PC-9 (cell line): ENCODE data around the gene AIFM2. TPM values are rescaled to one million over a fixed set of nuclear protein-coding genes. Genes with fewer than 3 reads are reported as not detected.

Experiments used
- BruUV-seq: library from RNA; stranded (reverse); fragments of 400-500 nt; replicated peaks from 2 replicates; lab custom pipeline; 2021; lab: Mats Ljungman, UMichigan
- CTCF ChIA-PET: fragments of 300-600 bp; sonication (Branson Sonifier 250); formaldehyde crosslinking; loops from one replicate; lab custom pipeline; 2022; ENCODE audit warnings: antibody characterized with exemption; lab: Charles Lee
- POLR2A ChIA-PET: fragments of 300-600 bp; sonication (Branson Sonifier 250); formaldehyde crosslinking; loops from one replicate; lab custom pipeline; 2022; ENCODE audit warnings: antibody characterized with exemption; ENCODE audit not compliant: unreplicated experiment; lab: Charles Lee
- DNase-seq, 2 experiments: peaks; one replicate each; pipeline versions ENCODE4 v3.0.0 to v3.0.0-alpha.2; 2015 to 2022; ENCODE audit warnings: mixed read lengths in 1 of 2
- H2AFZ ChIP-seq: fragments of 200-600 bp; sonication (generic); 2 replicates; pipeline ENCODE4 v1.8.1; 2017; ENCODE audit warnings: antibody characterized with exemption
- H3F3A ChIP-seq: fragments of 200-600 bp; sonication (generic); 2 replicates; pipeline ENCODE4 v1.8.1; 2017; ENCODE audit warnings: antibody characterized with exemption, mild to moderate bottlenecking, low read depth; ENCODE audit not compliant: insufficient read depth
- H3K27ac ChIP-seq: fragments of 200-600 bp; sonication (generic); 2 replicates; pipeline ENCODE4 v1.6.1; 2016; ENCODE audit warnings: mixed run types
- H3K27me3 ChIP-seq: fragments of 200-600 bp; sonication (generic); 2 replicates; pipeline ENCODE4 v1.6.1; 2016; ENCODE audit warnings: low read depth, mixed run types; ENCODE audit not compliant: insufficient read depth
- H3K36me3 ChIP-seq: fragments of 200-600 bp; sonication (generic); 2 replicates; pipeline ENCODE4 v1.6.1; 2016; ENCODE audit warnings: low read depth, mixed run types
- H3K4me1 ChIP-seq: fragments of 200-600 bp; sonication (generic); replicated peaks from 2 replicates; pipeline ENCODE4 v1.6.1; 2016; ENCODE audit warnings: mixed run types; ENCODE audit not compliant: insufficient read depth
- H3K4me2 ChIP-seq: fragments of 200-600 bp; sonication (generic); 2 replicates; pipeline ENCODE4 v1.6.1; 2017; ENCODE audit warnings: mixed run types
- H3K4me3 ChIP-seq: fragments of 200-600 bp; sonication (generic); 2 replicates; pipeline ENCODE4 v1.6.1; 2016; ENCODE audit warnings: mixed run types
- H3K79me2 ChIP-seq: fragments of 200-600 bp; sonication (generic); 2 replicates; pipeline ENCODE4 v1.6.1; 2017; ENCODE audit warnings: low read depth, mixed run types
- H3K9me2 ChIP-seq: fragments of 200-600 bp; sonication (generic); 2 replicates; pipeline ENCODE4 v1.8.1; 2017; ENCODE audit warnings: mild to moderate bottlenecking; ENCODE audit not compliant: insufficient read depth
- H3K9me3 ChIP-seq: fragments of 200-600 bp; sonication (generic); 2 replicates; pipeline ENCODE4 v1.8.1; 2016; ENCODE audit warnings: low read depth; ENCODE audit not compliant: insufficient read depth
- H4K20me1 ChIP-seq: fragments of 200-600 bp; sonication (generic); 2 replicates; pipeline ENCODE4 v1.8.1; 2017; ENCODE audit not compliant: insufficient read depth
- EZH2 ChIP-seq: fragments of 200-600 bp; sonication (generic); IDR thresholded peaks from 2 replicates; pipeline ENCODE4 v1.8.0; 2017; ENCODE audit warnings: antibody characterized with exemption, low read depth
- intact Hi-C: fragments of 100-400 bp; cut with micrococcal nuclease; formaldehyde crosslinking; loops from one replicate; pipeline ENCODE4 v1.10.0; 2022; ENCODE audit not compliant: unreplicated experiment
- total RNA-seq: library from RNA; stranded (reverse); gene quantifications from 2 replicates; pipeline ENCODE4 v1.2.3, GENCODE V29; 2021
- TF ChIP-seq, protein P1 (sequence below): fragments of 200-600 bp; sonication (generic); conservative IDR thresholded peaks from 2 replicates; pipeline ENCODE4 v1.6.1; 2017; ENCODE audit warnings: mixed run types, antibody characterized with exemption, mild to moderate bottlenecking, moderate library complexity

The AIFM2 gene
- total RNA-seq, 1 experiment from 2014 or later = 47.0 TPM

DNA sequence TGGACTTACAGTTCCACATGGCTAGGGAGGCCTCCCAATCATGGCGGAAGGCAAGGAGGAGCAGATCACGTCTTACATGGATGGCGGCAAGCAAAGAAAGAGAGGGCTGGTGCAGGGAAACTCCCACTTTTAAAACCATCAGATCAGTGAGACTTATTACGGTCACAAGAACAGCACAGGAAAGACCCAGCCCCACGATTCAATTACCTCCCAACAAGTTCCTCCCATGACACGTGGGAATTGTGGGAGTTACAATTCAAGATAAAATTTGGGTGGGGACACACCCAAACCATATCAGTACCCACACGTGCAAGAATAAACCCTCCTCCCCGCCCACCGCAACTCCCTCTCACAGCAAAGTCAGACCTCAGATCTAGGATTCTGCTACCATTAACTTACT lies 4.5 kb upstream of the AIFM2 start:
- H3K9me2 ChIP-seq = no peaks in the 10 kb centered on the region
- H4K20me1 ChIP-seq = no peaks in the 10 kb centered on the region
- H3K36me3 ChIP-seq = no peaks in the 10 kb centered on the region
- no TSS peak for BruUV-seq
- TF ChIP-seq, protein P1, sequence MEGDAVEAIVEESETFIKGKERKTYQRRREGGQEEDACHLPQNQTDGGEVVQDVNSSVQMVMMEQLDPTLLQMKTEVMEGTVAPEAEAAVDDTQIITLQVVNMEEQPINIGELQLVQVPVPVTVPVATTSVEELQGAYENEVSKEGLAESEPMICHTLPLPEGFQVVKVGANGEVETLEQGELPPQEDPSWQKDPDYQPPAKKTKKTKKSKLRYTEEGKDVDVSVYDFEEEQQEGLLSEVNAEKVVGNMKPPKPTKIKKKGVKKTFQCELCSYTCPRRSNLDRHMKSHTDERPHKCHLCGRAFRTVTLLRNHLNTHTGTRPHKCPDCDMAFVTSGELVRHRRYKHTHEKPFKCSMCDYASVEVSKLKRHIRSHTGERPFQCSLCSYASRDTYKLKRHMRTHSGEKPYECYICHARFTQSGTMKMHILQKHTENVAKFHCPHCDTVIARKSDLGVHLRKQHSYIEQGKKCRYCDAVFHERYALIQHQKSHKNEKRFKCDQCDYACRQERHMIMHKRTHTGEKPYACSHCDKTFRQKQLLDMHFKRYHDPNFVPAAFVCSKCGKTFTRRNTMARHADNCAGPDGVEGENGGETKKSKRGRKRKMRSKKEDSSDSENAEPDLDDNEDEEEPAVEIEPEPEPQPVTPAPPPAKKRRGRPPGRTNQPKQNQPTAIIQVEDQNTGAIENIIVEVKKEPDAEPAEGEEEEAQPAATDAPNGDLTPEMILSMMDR = no peak
- no peak for TF ChIP-seq EZH2
- POLR2A ChIA-PET = interaction anchor here (1.0 kb wide), 1 partner anchor 9 kb away, joined by 7 read pairs; the partner anchor contains the start of gene TYSND1
- H3K27ac ChIP-seq = no peak overlapping the region
- DNase-seq = no peak
- H3K4me3 ChIP-seq = no peak overlapping the region
- peaks cover 15% of the 10 kb centered on the region for H3K4me1 ChIP-seq
- H3K27me3 ChIP-seq = no peaks in the 10 kb centered on the region
- CTCF ChIA-PET = interaction anchor here (0.6 kb wide), 1 partner anchor 411 kb away, joined by 12 read pairs; no protein-coding TSS in a partner anchor
- H3F3A ChIP-seq = peaks cover 17% of the 10 kb centered on the region; the same call in 1 of the 2 replicates
- H3K79me2 ChIP-seq = peaks cover 11% of the 10 kb centered on the region
- no peak overlapping the region for H3K4me2 ChIP-seq
- no peak overlapping the region for H2AFZ ChIP-seq
- no peaks in the 10 kb centered on the region for H3K9me3 ChIP-seq
- intact Hi-C loops = no loop called here

DNA sequence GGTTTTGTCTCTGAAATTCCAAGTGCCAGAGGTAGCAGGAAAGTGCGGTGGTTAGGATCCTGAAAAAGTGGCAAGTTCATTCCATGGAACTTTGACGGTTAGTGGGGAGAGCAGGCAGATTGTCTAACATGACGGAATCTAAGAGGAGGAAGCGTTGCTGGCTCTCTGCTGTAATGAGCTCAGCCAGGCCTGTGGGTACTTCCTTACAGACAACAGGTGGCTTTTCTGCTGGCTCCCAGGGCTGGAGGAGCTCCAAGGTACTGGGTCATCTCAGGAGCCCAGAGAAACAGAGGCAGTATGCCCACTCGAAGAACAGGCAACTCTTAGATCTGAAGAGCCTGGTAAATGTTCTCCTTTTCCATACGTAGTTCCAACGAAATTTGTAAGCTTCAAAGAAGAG lies 3.1 kb upstream of the AIFM2 start:
- CTCF ChIA-PET = interaction anchor here (0.8 kb wide), 1 partner anchor 11 kb away, joined by 3 read pairs; the partner anchor contains the start of gene TYSND1
- H3K4me1 ChIP-seq = peaks cover 16% of the 10 kb centered on the region

DNA sequence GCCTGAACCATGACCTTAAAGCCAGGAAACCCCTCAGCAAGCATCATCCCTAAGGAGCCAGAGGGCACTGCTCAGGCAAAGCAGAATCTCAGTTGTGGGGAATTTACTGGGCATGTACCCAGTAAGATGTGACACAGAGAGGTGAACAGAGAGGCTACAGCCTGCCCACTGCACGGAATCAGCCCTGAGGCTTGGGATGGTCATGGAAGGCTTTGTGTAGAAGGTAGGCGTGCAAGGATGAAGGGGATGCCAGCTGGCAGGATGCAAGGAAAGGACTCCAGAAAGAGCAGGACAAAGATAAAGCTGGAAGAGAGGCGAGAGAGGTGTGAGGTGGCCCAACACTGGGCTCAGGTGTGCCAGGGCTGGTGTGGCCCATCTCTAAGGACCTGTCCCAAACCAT lies 2.4 kb upstream of the AIFM2 start:
- CTCF ChIA-PET = no interaction called here
- Histone ChIP-seq H3K27me3 (no peaks in the 10 kb centered on the region), H3K79me2 (peaks cover 32% of the 10 kb centered on the region), H3K36me3 (no peaks in the 10 kb centered on the region), H3K27ac (no peak overlapping the region), H3K4me1 (peaks cover 23% of the 10 kb centered on the region), H3K9me3 (no peaks in the 10 kb centered on the region), H3K9me2 (no peaks in the 10 kb centered on the region), H3F3A (peaks cover 33% of the 10 kb centered on the region), H4K20me1 (no peaks in the 10 kb centered on the region), H3K4me3 (no peak overlapping the region), H2AFZ (no peak overlapping the region), H3K4me2 (no peak overlapping the region)
- POLR2A ChIA-PET = no interaction called here
- no peak for TF ChIP-seq EZH2
- TF ChIP-seq, protein P1 = no peak
- BruUV-seq = no TSS peak
- intact Hi-C loops = no loop called here
- no peak for DNase-seq

More for the DNA sequence above, 3.1 kb upstream of the AIFM2 start:
- intact Hi-C loops = no loop called here
- no peaks in the 10 kb centered on the region for H3K36me3 ChIP-seq
- no peaks in the 10 kb centered on the region for H3K9me3 ChIP-seq
- H3K9me2 ChIP-seq = no peaks in the 10 kb centered on the region
- H3K4me3 ChIP-seq = no peak overlapping the region
- DNase-seq = no peak
- H3K4me2 ChIP-seq = no peak overlapping the region
- no peaks in the 10 kb centered on the region for H3K27me3 ChIP-seq
- peaks cover 25% of the 10 kb centered on the region for H3K79me2 ChIP-seq
- no TSS peak for BruUV-seq
- POLR2A ChIA-PET = interaction anchor here (0.5 kb wide), 1 partner anchor 87 kb away, joined by 6 read pairs; no protein-coding TSS in a partner anchor
- no peak overlapping the region for H3K27ac ChIP-seq
- no peaks in the 10 kb centered on the region for H4K20me1 ChIP-seq
- no peak overlapping the region for H2AFZ ChIP-seq
- TF ChIP-seq EZH2 = no peak
- TF ChIP-seq, protein P1 = no peak
- H3F3A ChIP-seq = peaks cover 27% of the 10 kb centered on the region
